Measurements from ENCODE around the gene KRT7.
"Not testable (repeated sequence)": the region's sequence is repeated elsewhere in the genome, so short reads cannot be mapped to it uniquely, and the experiment has no call there.

Gene KRT7

GRCh38 chr12:52286857-52287785 lies 54.1 kb downstream of the KRT7 start:
- not testable (repeated sequence) for H3K4me1 ChIP-seq (ENCODE audit: control insufficient read depth, insufficient read depth, low read length); H3K9ac ChIP-seq (ENCODE audit: low read length); H3K36me3 ChIP-seq (ENCODE audit: control insufficient read depth, insufficient read depth, low read length); H3K27me3 ChIP-seq (ENCODE audit: control insufficient read depth, insufficient read depth, low read length); H3K9me3 ChIP-seq (ENCODE audit: control insufficient read depth, insufficient read depth, low read depth, low read length); H3K4me3 ChIP-seq (ENCODE audit: low read depth, low read length); H3K27ac ChIP-seq (ENCODE audit: low read depth, low read length)

- not testable (repeated sequence) for H3K4me3 ChIP-seq (ENCODE audit: low read depth, low read length); H3K27ac ChIP-seq (ENCODE audit: low read depth, low read length); H3K27me3 ChIP-seq (ENCODE audit: control insufficient read depth, insufficient read depth, low read length); H3K9ac ChIP-seq (ENCODE audit: low read length); H3K4me1 ChIP-seq (ENCODE audit: control insufficient read depth, insufficient read depth, low read length); H3K36me3 ChIP-seq (ENCODE audit: control insufficient read depth, insufficient read depth, low read length); H3K9me3 ChIP-seq (ENCODE audit: control insufficient read depth, insufficient read depth, low read depth, low read length)
Measured at GRCh38 chr12:52287816-52288805, 55.1 kb downstream of the KRT7 start.

GRCh38 chr12:52290483-52291134 lies 57.6 kb downstream of the KRT7 start:
- not testable (repeated sequence) for H3K4me1 ChIP-seq (ENCODE audit: control insufficient read depth, insufficient read depth, low read length); H3K9ac ChIP-seq (ENCODE audit: low read length)
- H3K27me3 ChIP-seq (ENCODE audit: control insufficient read depth, insufficient read depth, low read length) = peaks cover 13% of the 10 kb centered on the region; the same call in 1 of the 2 replicates

GRCh38 chr12:52291267-52291935 lies 58.4 kb downstream of the KRT7 start, which contains the start of gene KRT81:
Gene KRT81, minus strand, starts transcription at chr12:52291534. Its CDS starts 69 bp downstream, at chr12:52291465.
- H3K9ac ChIP-seq (ENCODE audit: low read length) = no peak within 1 kb of the TSS
- H3K4me1 ChIP-seq (ENCODE audit: control insufficient read depth, insufficient read depth, low read length) = peaks cover 4% of the 10 kb centered on the region; the same call in 1 of the 2 replicates
- H3K36me3 ChIP-seq (ENCODE audit: control insufficient read depth, insufficient read depth, low read length) = no peaks in the 10 kb centered on the region
- H3K27ac ChIP-seq (ENCODE audit: low read depth, low read length) = no peak within 1 kb of the TSS
- peaks cover 16% of the 10 kb centered on the region; the same call in 1 of the 2 replicates for H3K27me3 ChIP-seq (ENCODE audit: control insufficient read depth, insufficient read depth, low read length)
- H3K4me3 ChIP-seq (ENCODE audit: low read depth, low read length) = no peak within 1 kb of the TSS
- H3K9me3 ChIP-seq (ENCODE audit: control insufficient read depth, insufficient read depth, low read depth, low read length) = no peaks in the 10 kb centered on the region

More at GRCh38 chr12:52290483-52291134, 57.6 kb downstream of the KRT7 start:
- not testable (repeated sequence) for H3K27ac ChIP-seq (ENCODE audit: low read depth, low read length); H3K9me3 ChIP-seq (ENCODE audit: control insufficient read depth, insufficient read depth, low read depth, low read length); H3K4me3 ChIP-seq (ENCODE audit: low read depth, low read length); H3K36me3 ChIP-seq (ENCODE audit: control insufficient read depth, insufficient read depth, low read length)

- H3K27ac ChIP-seq (ENCODE audit: low read depth, low read length) = no peak overlapping the region
- no peaks in the 10 kb centered on the region for H3K36me3 ChIP-seq (ENCODE audit: control insufficient read depth, insufficient read depth, low read length)
- H3K27me3 ChIP-seq (ENCODE audit: control insufficient read depth, insufficient read depth, low read length) = peaks cover 36% of the 10 kb centered on the region
- no peaks in the 10 kb centered on the region for H3K9me3 ChIP-seq (ENCODE audit: control insufficient read depth, insufficient read depth, low read depth, low read length)
- H3K4me1 ChIP-seq (ENCODE audit: control insufficient read depth, insufficient read depth, low read length) = no peaks in the 10 kb centered on the region
- no peak overlapping the region for H3K4me3 ChIP-seq (ENCODE audit: low read depth, low read length)
- no peak overlapping the region for H3K9ac ChIP-seq (ENCODE audit: low read length)
Measured at GRCh38 chr12:52293926-52294325, 60.9 kb downstream of the KRT7 start.

GRCh38 chr12:52294803-52295202 lies 61.8 kb downstream of the KRT7 start:
- H3K4me3 ChIP-seq (ENCODE audit: low read depth, low read length) = no peak overlapping the region
- no peaks in the 10 kb centered on the region for H3K36me3 ChIP-seq (ENCODE audit: control insufficient read depth, insufficient read depth, low read length)
- H3K27me3 ChIP-seq (ENCODE audit: control insufficient read depth, insufficient read depth, low read length) = peaks cover 36% of the 10 kb centered on the region
- no peaks in the 10 kb centered on the region for H3K4me1 ChIP-seq (ENCODE audit: control insufficient read depth, insufficient read depth, low read length)
- no peak overlapping the region for H3K27ac ChIP-seq (ENCODE audit: low read depth, low read length)
- no peaks in the 10 kb centered on the region for H3K9me3 ChIP-seq (ENCODE audit: control insufficient read depth, insufficient read depth, low read depth, low read length)
- H3K9ac ChIP-seq (ENCODE audit: low read length) = no peak overlapping the region

- no peaks in the 10 kb centered on the region for H3K4me1 ChIP-seq (ENCODE audit: control insufficient read depth, insufficient read depth, low read length)
Measured at GRCh38 chr12:52295663-52296062, 62.6 kb downstream of the KRT7 start.

GRCh38 chr12:52296572-52297215 lies 63.7 kb downstream of the KRT7 start:
- H3K4me3 ChIP-seq (ENCODE audit: low read depth, low read length) = no peak overlapping the region
- H3K27me3 ChIP-seq (ENCODE audit: control insufficient read depth, insufficient read depth, low read length) = peaks cover 32% of the 10 kb centered on the region
- H3K9me3 ChIP-seq (ENCODE audit: control insufficient read depth, insufficient read depth, low read depth, low read length) = no peaks in the 10 kb centered on the region
- no peak overlapping the region for H3K9ac ChIP-seq (ENCODE audit: low read length)
- 0 out of 2 replicates have a peak, but pooled peaks cover 2% of the 10 kb centered on the region for H3K4me1 ChIP-seq (ENCODE audit: control insufficient read depth, insufficient read depth, low read length)
- no peak overlapping the region for H3K27ac ChIP-seq (ENCODE audit: low read depth, low read length)
- no peaks in the 10 kb centered on the region for H3K36me3 ChIP-seq (ENCODE audit: control insufficient read depth, insufficient read depth, low read length)

More at GRCh38 chr12:52295663-52296062, 62.6 kb downstream of the KRT7 start:
- Histone ChIP-seq H3K36me3 (ENCODE audit: control insufficient read depth, insufficient read depth, low read length) (no peaks in the 10 kb centered on the region), H3K27ac (ENCODE audit: low read depth, low read length) (no peak overlapping the region), H3K9ac (ENCODE audit: low read length) (no peak overlapping the region), H3K9me3 (ENCODE audit: control insufficient read depth, insufficient read depth, low read depth, low read length) (no peaks in the 10 kb centered on the region), H3K4me3 (ENCODE audit: low read depth, low read length) (no peak overlapping the region), H3K27me3 (ENCODE audit: control insufficient read depth, insufficient read depth, low read length) (peaks cover 36% of the 10 kb centered on the region)
